ENCODE results near the gene ISYNA1. TPM values are rescaled to one million over a fixed set of nuclear protein-coding genes. Genes with fewer than 3 reads are reported as not detected.

ISYNA1 gene
- total and polyA plus RNA-seq, 2 of the 13 experiments (the other 11 are each of a cell fraction or from before 2014, with no cell fraction given), result 29.6 to 48.5 TPM

DNA sequence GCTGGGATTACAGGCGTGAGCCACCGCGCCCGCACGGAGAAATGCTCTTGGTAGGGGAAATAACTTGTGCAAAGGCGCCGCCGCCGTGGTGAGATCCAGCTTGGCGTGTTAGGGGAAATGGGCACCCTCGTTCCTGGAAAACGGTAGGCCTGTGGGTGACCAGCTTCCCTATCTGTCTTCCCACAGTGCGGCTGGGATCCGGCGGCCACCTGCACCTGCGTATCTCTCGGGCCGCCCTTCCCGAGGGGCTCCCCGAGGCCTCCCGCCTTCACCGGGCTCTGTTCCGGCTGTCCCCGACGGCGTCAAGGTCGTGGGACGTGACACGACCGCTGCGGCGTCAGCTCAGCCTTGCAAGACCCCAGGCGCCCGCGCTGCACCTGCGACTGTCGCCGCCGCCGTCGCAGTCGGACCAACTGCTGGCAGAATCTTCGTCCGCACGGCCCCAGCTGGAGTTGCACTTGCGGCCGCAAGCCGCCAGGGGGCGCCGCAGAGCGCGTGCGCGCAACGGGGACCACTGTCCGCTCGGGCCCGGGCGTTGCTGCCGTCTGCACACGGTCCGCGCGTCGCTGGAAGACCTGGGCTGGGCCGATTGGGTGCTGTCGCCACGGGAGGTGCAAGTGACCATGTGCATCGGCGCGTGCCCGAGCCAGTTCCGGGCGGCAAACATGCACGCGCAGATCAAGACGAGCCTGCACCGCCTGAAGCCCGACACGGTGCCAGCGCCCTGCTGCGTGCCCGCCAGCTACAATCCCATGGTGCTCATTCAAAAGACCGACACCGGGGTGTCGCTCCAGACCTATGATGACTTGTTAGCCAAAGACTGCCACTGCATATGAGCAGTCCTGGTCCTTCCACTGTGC, 49.6 kb downstream of the ISYNA1 start (continued):
- TF ChIP-seq TIGD3 (CRISPR knock-in tag; IDR thresholded peaks at IDR 0.05; ENCODE audit: borderline replicate concordance) (no peak), ZNF746 (CRISPR knock-in tag; IDR thresholded peaks at IDR 0.05) (peak; percentile 22; the same call in 1 of the 2 replicates), MAF1 (CRISPR knock-in tag; IDR thresholded peaks at IDR 0.05; ENCODE audit: borderline replicate concordance) (no peak; the same call in 1 of the 2 replicates), SIN3B (IDR thresholded peaks at IDR 0.05; ENCODE audit: low read length) (no peak), XRCC5 (optimal IDR thresholded peaks at IDR 0.05; ENCODE audit: low read length) (peak; percentile 76), NFIB (CRISPR knock-in tag; IDR thresholded peaks at IDR 0.05; ENCODE audit: borderline replicate concordance) (no peak), STAG1 (CRISPR knock-in tag; IDR thresholded peaks at IDR 0.05) (peak; percentile 70), RBFOX2 (IDR thresholded peaks at IDR 0.05; ENCODE audit: low read depth, low read length) (peak; percentile 100), DPF2 (CRISPR knock-in tag; IDR thresholded peaks at IDR 0.05; ENCODE audit: borderline replicate concordance, low read depth) (no peak), NCOA2 (CRISPR knock-in tag; IDR thresholded peaks at IDR 0.05) (0 out of 2 replicates have a peak, but pooled peaks have one; percentile 13), ZBTB7A (CRISPR knock-in tag; IDR thresholded peaks at IDR 0.05) (peak; percentile 64; the same call in 1 of the 2 replicates), ZFAT (CRISPR knock-in tag; conservative IDR thresholded peaks at IDR 0.05) (peak; percentile 41; the same call in 1 of the 2 replicates), CTCF (CRISPR knock-in tag; IDR thresholded peaks at IDR 0.05) (peak; percentile 95), AGO2 (optimal IDR thresholded peaks at IDR 0.05; ENCODE audit: low read depth, low read length) (peak; percentile 99), NFKBIZ (CRISPR knock-in tag; IDR thresholded peaks at IDR 0.05) (no peak), NAIF1 (CRISPR knock-in tag; IDR thresholded peaks at IDR 0.05; ENCODE audit: borderline replicate concordance) (no peak), AKAP8 (CRISPR knock-in tag; IDR thresholded peaks at IDR 0.05) (peak; percentile 94), ZNF12 (CRISPR knock-in tag; IDR thresholded peaks at IDR 0.05) (peak; percentile 70; the same call in 1 of the 2 replicates), ZNF879 (CRISPR knock-in tag; IDR thresholded peaks at IDR 0.05) (peak; percentile 72; the same call in 1 of the 2 replicates), EEA1 (CRISPR knock-in tag; IDR thresholded peaks at IDR 0.05; ENCODE audit: borderline replicate concordance) (peak; percentile 86), ZNF33B (CRISPR knock-in tag; IDR thresholded peaks at IDR 0.05) (0 out of 2 replicates have a peak, but pooled peaks have one; percentile 50)
- TF ChIP-seq, protein P1, sequence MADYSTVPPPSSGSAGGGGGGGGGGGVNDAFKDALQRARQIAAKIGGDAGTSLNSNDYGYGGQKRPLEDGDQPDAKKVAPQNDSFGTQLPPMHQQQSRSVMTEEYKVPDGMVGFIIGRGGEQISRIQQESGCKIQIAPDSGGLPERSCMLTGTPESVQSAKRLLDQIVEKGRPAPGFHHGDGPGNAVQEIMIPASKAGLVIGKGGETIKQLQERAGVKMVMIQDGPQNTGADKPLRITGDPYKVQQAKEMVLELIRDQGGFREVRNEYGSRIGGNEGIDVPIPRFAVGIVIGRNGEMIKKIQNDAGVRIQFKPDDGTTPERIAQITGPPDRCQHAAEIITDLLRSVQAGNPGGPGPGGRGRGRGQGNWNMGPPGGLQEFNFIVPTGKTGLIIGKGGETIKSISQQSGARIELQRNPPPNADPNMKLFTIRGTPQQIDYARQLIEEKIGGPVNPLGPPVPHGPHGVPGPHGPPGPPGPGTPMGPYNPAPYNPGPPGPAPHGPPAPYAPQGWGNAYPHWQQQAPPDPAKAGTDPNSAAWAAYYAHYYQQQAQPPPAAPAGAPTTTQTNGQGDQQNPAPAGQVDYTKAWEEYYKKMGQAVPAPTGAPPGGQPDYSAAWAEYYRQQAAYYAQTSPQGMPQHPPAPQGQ (CRISPR knock-in tag; IDR thresholded peaks at IDR 0.05; ENCODE audit: borderline replicate concordance), result no peak; the same call in 1 of the 2 replicates
- TF ChIP-seq, protein P2, sequence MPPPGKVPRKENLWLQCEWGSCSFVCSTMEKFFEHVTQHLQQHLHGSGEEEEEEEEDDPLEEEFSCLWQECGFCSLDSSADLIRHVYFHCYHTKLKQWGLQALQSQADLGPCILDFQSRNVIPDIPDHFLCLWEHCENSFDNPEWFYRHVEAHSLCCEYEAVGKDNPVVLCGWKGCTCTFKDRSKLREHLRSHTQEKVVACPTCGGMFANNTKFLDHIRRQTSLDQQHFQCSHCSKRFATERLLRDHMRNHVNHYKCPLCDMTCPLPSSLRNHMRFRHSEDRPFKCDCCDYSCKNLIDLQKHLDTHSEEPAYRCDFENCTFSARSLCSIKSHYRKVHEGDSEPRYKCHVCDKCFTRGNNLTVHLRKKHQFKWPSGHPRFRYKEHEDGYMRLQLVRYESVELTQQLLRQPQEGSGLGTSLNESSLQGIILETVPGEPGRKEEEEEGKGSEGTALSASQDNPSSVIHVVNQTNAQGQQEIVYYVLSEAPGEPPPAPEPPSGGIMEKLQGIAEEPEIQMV (CRISPR knock-in tag; IDR thresholded peaks at IDR 0.05; ENCODE audit: low read depth), result peak; percentile 94
